ENCODE measurements around the gene APCDD1.

Gene APCDD1

DNA sequence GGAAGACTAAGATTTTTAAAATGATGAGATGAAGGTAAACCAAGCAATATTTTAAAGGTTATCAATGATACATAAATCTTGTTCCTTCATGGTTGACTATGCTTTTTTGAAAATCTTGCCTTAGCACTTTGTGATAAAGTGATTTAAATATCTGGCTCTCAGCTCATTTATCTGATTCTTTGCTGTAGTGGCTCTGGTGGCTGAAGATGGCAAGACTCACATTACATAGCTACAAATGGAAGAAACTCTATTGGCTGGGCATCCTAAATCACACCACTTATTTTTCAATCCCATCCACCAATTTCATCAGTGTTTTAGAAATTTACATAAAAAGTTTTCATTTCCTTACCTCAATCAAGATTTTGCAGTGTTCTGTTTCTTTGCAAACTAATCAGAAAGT is 16.6 kb upstream of the APCDD1 start:
- Histone ChIP-seq H3K4me2 (ENCODE audit: low read length) (no peak overlapping the region), H3K79me2 (ENCODE audit: control insufficient read depth, low read length) (no peaks in the 10 kb centered on the region), H3F3A (ENCODE audit: control insufficient read depth, insufficient read depth) (no peaks in the 10 kb centered on the region; the same call in 1 of the 2 replicates), H3K27me3 (ENCODE audit: control insufficient read depth, low read length) (no peaks in the 10 kb centered on the region), H3K9me2 (replicated peaks; ENCODE audit: control insufficient read depth, low read length) (no peaks in the 10 kb centered on the region), H3K36me3 (ENCODE audit: control insufficient read depth, low read length) (no peaks in the 10 kb centered on the region), H3K27ac (ENCODE audit: low read depth, low read length) (no peak overlapping the region), H3K9me3 (ENCODE audit: control insufficient read depth, insufficient read depth, low read length) (no peaks in the 10 kb centered on the region), H4K20me1 (ENCODE audit: control insufficient read depth, insufficient read depth, low read depth, low read length) (no peaks in the 10 kb centered on the region), H3K4me1 (ENCODE audit: control insufficient read depth, low read length) (peaks cover 6% of the 10 kb centered on the region), H3K4me3 (ENCODE audit: low read length) (no peak overlapping the region)
- TF ChIP-seq EZH2phosphoT487 (IDR thresholded peaks at IDR 0.05; ENCODE audit: borderline replicate concordance, low read length): no peak
- TF ChIP-seq, protein P1, sequence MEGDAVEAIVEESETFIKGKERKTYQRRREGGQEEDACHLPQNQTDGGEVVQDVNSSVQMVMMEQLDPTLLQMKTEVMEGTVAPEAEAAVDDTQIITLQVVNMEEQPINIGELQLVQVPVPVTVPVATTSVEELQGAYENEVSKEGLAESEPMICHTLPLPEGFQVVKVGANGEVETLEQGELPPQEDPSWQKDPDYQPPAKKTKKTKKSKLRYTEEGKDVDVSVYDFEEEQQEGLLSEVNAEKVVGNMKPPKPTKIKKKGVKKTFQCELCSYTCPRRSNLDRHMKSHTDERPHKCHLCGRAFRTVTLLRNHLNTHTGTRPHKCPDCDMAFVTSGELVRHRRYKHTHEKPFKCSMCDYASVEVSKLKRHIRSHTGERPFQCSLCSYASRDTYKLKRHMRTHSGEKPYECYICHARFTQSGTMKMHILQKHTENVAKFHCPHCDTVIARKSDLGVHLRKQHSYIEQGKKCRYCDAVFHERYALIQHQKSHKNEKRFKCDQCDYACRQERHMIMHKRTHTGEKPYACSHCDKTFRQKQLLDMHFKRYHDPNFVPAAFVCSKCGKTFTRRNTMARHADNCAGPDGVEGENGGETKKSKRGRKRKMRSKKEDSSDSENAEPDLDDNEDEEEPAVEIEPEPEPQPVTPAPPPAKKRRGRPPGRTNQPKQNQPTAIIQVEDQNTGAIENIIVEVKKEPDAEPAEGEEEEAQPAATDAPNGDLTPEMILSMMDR (IDR thresholded peaks at IDR 0.05; ENCODE audit: low read depth, low read length, poor library complexity, severe bottlenecking): peak; percentile 68

DNA sequence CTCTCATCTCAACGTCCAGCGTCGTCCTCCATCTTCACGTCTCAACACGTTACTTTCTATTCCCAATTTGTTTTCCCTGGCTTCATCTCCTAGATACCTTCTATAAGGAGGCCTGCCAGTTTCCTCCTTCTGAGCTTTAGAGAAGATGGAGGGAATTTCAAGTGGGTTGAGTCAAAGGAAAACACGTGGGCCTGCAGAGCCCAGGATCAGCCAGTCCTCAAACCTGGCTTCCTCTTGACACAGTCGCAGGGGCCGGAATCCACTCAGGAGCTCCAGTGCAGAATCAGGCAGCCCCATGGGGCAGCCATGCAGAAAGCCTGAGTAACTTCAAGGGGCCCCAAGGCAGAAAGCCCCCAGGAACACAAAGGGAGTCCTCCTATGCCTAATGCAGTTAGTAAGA is 14.5 kb upstream of the APCDD1 start:
- Histone ChIP-seq H3F3A (ENCODE audit: control insufficient read depth, insufficient read depth) (no peaks in the 10 kb centered on the region; the same call in 1 of the 2 replicates), H3K27me3 (ENCODE audit: control insufficient read depth, low read length) (no peaks in the 10 kb centered on the region), H3K79me2 (ENCODE audit: control insufficient read depth, low read length) (no peaks in the 10 kb centered on the region), H3K4me1 (ENCODE audit: control insufficient read depth, low read length) (peaks cover 6% of the 10 kb centered on the region), H3K27ac (ENCODE audit: low read depth, low read length) (no peak overlapping the region), H3K4me2 (ENCODE audit: low read length) (no peak overlapping the region), H3K36me3 (ENCODE audit: control insufficient read depth, low read length) (no peaks in the 10 kb centered on the region), H3K9me2 (replicated peaks; ENCODE audit: control insufficient read depth, low read length) (no peaks in the 10 kb centered on the region), H3K4me3 (ENCODE audit: low read length) (no peak overlapping the region), H3K9me3 (ENCODE audit: control insufficient read depth, insufficient read depth, low read length) (no peaks in the 10 kb centered on the region), H4K20me1 (ENCODE audit: control insufficient read depth, insufficient read depth, low read depth, low read length) (no peaks in the 10 kb centered on the region)
- no peak for TF ChIP-seq EZH2phosphoT487 (IDR thresholded peaks at IDR 0.05; ENCODE audit: borderline replicate concordance, low read length)
- TF ChIP-seq, protein P1 (IDR thresholded peaks at IDR 0.05; ENCODE audit: low read depth, low read length, poor library complexity, severe bottlenecking): no peak

DNA sequence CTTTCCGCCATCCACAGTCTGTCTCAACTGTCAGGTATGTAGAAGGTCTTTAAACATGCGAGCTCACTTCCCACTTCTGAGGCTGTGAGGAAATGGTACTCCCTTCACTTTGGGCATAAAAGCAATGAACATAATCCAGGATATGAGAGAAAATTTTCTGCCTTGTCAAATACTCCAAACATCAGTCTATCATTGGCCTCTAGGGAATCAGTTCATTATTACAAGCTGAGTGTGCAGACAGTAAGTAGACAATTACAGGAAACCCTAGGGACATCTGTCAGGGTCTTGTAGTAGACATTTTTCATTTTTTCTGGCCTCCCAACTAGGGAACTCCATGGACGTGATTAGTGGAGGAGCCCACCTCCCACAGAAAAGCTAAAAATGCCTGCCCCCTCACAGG is 13.6 kb upstream of the APCDD1 start:
- H3K4me2 ChIP-seq (ENCODE audit: low read length): no peak overlapping the region

More for the DNA sequence above, 13.6 kb upstream of the APCDD1 start:
- H3K9me3 ChIP-seq (ENCODE audit: control insufficient read depth, insufficient read depth, low read length): no peaks in the 10 kb centered on the region
- no peaks in the 10 kb centered on the region for H3K79me2 ChIP-seq (ENCODE audit: control insufficient read depth, low read length)
- H3K27ac ChIP-seq (ENCODE audit: low read depth, low read length): no peak overlapping the region
- H4K20me1 ChIP-seq (ENCODE audit: control insufficient read depth, insufficient read depth, low read depth, low read length): no peaks in the 10 kb centered on the region
- no peak for TF ChIP-seq EZH2phosphoT487 (IDR thresholded peaks at IDR 0.05; ENCODE audit: borderline replicate concordance, low read length)
- TF ChIP-seq, protein P1 (IDR thresholded peaks at IDR 0.05; ENCODE audit: low read depth, low read length, poor library complexity, severe bottlenecking): no peak
- H3K36me3 ChIP-seq (ENCODE audit: control insufficient read depth, low read length): no peaks in the 10 kb centered on the region
- H3K4me3 ChIP-seq (ENCODE audit: low read length): no peak overlapping the region
- H3K4me1 ChIP-seq (ENCODE audit: control insufficient read depth, low read length): peaks cover 6% of the 10 kb centered on the region
- H3F3A ChIP-seq (ENCODE audit: control insufficient read depth, insufficient read depth): no peaks in the 10 kb centered on the region; the same call in 1 of the 2 replicates
- no peaks in the 10 kb centered on the region for H3K27me3 ChIP-seq (ENCODE audit: control insufficient read depth, low read length)
- H3K9me2 ChIP-seq (replicated peaks; ENCODE audit: control insufficient read depth, low read length): no peaks in the 10 kb centered on the region
